ENCODE measurements around the gene CDKN2A. TPM values are rescaled to one million over a fixed set of nuclear protein-coding genes. Genes with fewer than 3 reads are reported as not detected.

The CDKN2A gene
- polyA plus RNA-seq, 1 donor (not counting 4 experiments of a cell fraction or from before 2014, with no cell fraction given): 65.3 TPM

GRCh38 chr9:22005702-22006606, 11.8 kb upstream of the CDKN2A start:
- Histone ChIP-seq H3K27me3 (ENCODE audit: control insufficient read depth, extremely low read depth, insufficient read depth, low read length) (no peaks in the 10 kb centered on the region), H3K27ac (ENCODE audit: control insufficient read depth, insufficient read depth, low read length) (peak overlapping the region; percentile 32)

GRCh38 chr9:22005021-22005701, 11.0 kb upstream of the CDKN2A start:
- FAIRE-seq (peak; percentile 80), DNase-seq (ENCODE audit: low read depth, low spot score) (no peak)
- Histone ChIP-seq H3K27ac (ENCODE audit: control insufficient read depth, insufficient read depth, low read length) (peak overlapping the region; percentile 32), H3K79me2 (ENCODE audit: control insufficient read depth, insufficient read depth, low read length) (peaks cover 24% of the 10 kb centered on the region), H3K27me3 (ENCODE audit: control insufficient read depth, extremely low read depth, insufficient read depth, low read length) (no peaks in the 10 kb centered on the region), H3K4me3 (ENCODE audit: control insufficient read depth in 2 of 3, extremely low read depth in 1 of 3, insufficient read depth in 2 of 3, low read depth in 1 of 3, low read length in 3 of 3) (peak overlapping the region; percentile 9 to 65 (median 45)), H3K4me1 (ENCODE audit: control insufficient read depth, extremely low read depth, insufficient read depth, low read length) (peaks cover 13% of the 10 kb centered on the region), H2AFZ (ENCODE audit: control insufficient read depth, low read length) (peak overlapping the region; percentile 20), H3K9me1 (ENCODE audit: control insufficient read depth, extremely low read depth, insufficient read depth, low read length) (no peaks in the 10 kb centered on the region), H3K36me3 (ENCODE audit: control insufficient read depth in 2 of 2, extremely low read depth in 1 of 2, insufficient read depth in 2 of 2, low read length in 2 of 2) (peaks cover 0 to 2% of the 10 kb centered on the region in 2 experiments), H3K9ac (ENCODE audit: control insufficient read depth, extremely low read depth, insufficient read depth, low read length) (peak overlapping the region; percentile 49), H4K20me1 (ENCODE audit: control insufficient read depth, extremely low read depth, insufficient read depth, low read length) (no peaks in the 10 kb centered on the region), H3K4me2 (ENCODE audit: control insufficient read depth, extremely low read depth, insufficient read depth, low read depth, low read length) (peak overlapping the region; percentile 68), H3K9me3 (ENCODE audit: control insufficient read depth, low read depth, low read length) (no peaks in the 10 kb centered on the region)
- dilution Hi-C loops (cut with MboI; ENCODE audit: extremely low pct_ligation_motif_present, low sequenced_read_pairs): no loop called here
- TF ChIP-seq CTCF (optimal IDR thresholded peaks at IDR 0.05 in 1 of 3, IDR thresholded peaks at IDR 0.05 in 1 of 3, conservative IDR thresholded peaks at IDR 0.05 in 1 of 3; ENCODE audit: extremely low read depth in 1 of 3, insufficient read depth in 2 of 3, low read length in 3 of 3) (peak; percentile 6 to 9 (median 8)), EZH2 (IDR thresholded peaks at IDR 0.05; ENCODE audit: low read length) (no peak)

More at GRCh38 chr9:22005702-22006606, 11.8 kb upstream of the CDKN2A start:
- TF ChIP-seq EZH2 (IDR thresholded peaks at IDR 0.05; ENCODE audit: low read length) (no peak), CTCF (optimal IDR thresholded peaks at IDR 0.05 in 1 of 3, IDR thresholded peaks at IDR 0.05 in 1 of 3, conservative IDR thresholded peaks at IDR 0.05 in 1 of 3; ENCODE audit: extremely low read depth in 1 of 3, insufficient read depth in 2 of 3, low read length in 3 of 3) (no peak)
- peak overlapping the region; percentile 20 for H2AFZ ChIP-seq (ENCODE audit: control insufficient read depth, low read length)
- H3K4me2 ChIP-seq (ENCODE audit: control insufficient read depth, extremely low read depth, insufficient read depth, low read depth, low read length): peak overlapping the region; percentile 68
- H3K36me3 ChIP-seq (ENCODE audit: control insufficient read depth in 2 of 2, extremely low read depth in 1 of 2, insufficient read depth in 2 of 2, low read length in 2 of 2): peaks cover 0 to 2% of the 10 kb centered on the region in 2 experiments
- dilution Hi-C loops (cut with MboI; ENCODE audit: extremely low pct_ligation_motif_present, low sequenced_read_pairs): no loop called here
- no peaks in the 10 kb centered on the region for H3K9me1 ChIP-seq (ENCODE audit: control insufficient read depth, extremely low read depth, insufficient read depth, low read length)
- no peaks in the 10 kb centered on the region for H3K9me3 ChIP-seq (ENCODE audit: control insufficient read depth, low read depth, low read length)
- peaks cover 24% of the 10 kb centered on the region for H3K79me2 ChIP-seq (ENCODE audit: control insufficient read depth, insufficient read depth, low read length)
- H3K4me1 ChIP-seq (ENCODE audit: control insufficient read depth, extremely low read depth, insufficient read depth, low read length): peaks cover 13% of the 10 kb centered on the region
- peak overlapping the region; percentile 49 for H3K9ac ChIP-seq (ENCODE audit: control insufficient read depth, extremely low read depth, insufficient read depth, low read length)
- peak overlapping the region; percentile 45 to 84 (median 65) for H3K4me3 ChIP-seq (ENCODE audit: control insufficient read depth in 2 of 3, extremely low read depth in 1 of 3, insufficient read depth in 2 of 3, low read depth in 1 of 3, low read length in 3 of 3)
- DNase-seq (ENCODE audit: low read depth, low spot score) (no peak), FAIRE-seq (peak; percentile 66)
- H4K20me1 ChIP-seq (ENCODE audit: control insufficient read depth, extremely low read depth, insufficient read depth, low read length): no peaks in the 10 kb centered on the region
